CD4-positive, alpha-beta T cell treated with Interleukin-12 subunit alpha and Interleukin-12 subunit beta, for 1 hour (primary cell): Measurements from ENCODE around the gene CFD.
A peak's percentile ranks its signal among the peaks of the same experiment; 100 is the strongest.
"Not testable (repeated sequence)": the region's sequence is repeated elsewhere in the genome, so short reads cannot be mapped to it uniquely, and the experiment has no call there.

ENCODE experiments used
- DNase-seq: peaks from one replicate; pipeline ENCODE4 v3.0.0-alpha.2; 2020

CFD gene

GRCh38 chr19:890831-891230 lies 31.4 kb downstream of the CFD start:
- no peak for DNase-seq

DNA sequence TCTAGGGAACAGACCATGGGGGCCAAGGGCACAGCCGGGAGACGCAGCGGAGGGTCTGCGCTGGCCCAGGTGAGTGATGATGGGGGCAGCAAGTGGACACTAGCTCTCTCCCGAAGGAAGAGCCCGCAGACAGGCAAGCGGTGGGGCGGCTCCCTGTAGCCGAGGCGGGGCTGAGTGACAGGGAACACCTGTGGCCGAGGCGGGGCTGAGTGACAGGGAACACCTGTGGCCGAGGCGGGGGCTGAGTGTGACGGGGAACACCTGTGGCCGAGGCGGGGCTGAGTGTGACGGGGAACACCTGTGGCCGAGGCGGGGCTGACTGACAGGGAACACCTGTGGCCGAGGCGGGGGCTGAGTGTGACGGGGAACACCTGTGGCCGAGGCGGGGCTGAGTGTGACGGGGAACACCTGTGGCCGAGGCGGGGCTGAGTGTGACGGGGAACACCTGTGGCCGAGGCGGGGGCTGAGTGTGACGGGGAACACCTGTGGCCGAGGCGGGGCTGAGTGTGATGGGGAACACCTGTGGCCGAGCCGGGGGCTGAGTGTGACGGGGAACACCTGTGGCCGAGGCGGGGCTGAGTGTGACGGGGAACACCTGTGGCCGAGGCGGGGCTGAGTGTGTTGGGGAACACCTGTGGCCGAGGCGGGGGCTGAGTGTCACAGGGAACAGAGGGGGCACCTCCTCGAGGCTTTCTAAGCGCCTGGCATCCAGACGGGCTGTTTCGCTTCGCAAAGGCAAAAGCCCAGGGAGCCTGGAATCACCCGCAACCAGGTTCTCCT lies 32.1 kb downstream of the CFD start:
- DNase-seq: not testable (repeated sequence)

GRCh38 chr19:892243-892893 lies 32.9 kb downstream of the CFD start:
- DNase-seq: no peak

DNA sequence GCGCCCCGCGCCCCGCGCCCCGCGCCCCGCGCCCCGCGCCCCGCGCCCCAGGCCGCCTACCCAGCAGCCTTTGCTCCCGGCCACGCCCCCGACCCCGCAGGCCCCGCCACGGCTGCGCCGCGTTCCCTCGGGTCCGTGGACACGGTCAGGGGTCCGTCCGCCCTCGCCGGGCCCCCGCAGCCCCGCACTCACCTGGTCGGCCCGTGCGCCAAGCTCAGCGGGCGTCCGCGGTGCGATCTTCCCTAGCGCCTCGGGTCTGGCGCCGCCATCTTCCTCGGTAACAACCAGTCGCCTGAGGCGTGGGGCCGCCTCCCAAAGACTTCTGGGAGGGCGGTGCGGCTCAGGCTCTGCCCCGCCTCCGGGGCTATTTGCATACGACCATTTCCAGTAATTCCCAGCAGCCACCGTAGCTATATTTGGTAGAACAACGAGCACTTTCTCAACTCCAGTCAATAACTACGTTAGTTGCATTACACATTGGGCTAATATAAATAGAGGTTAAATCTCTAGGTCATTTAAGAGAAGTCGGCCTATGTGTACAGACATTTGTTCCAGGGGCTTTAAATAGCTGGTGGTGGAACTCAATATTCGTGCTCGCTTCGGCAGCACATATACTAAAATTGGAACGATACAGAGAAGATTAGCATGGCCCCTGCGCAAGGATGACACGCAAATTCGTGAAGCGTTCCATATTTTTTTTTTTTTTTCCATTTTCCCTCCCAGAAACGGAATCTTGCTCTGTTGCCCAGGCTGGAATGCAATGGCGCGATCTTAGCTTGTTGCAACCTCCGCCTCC lies 33.6 kb downstream of the CFD start, which contains the start of the genes MED16 and RNU6-9:
Gene MED16, minus strand, starts transcription at position 294 of the 796 bp plus-strand sequence. CDS start 2,056 bp downstream, outside the sequence.
Gene RNU6-9, plus strand, starts transcription at position 591 of the 796 bp plus-strand sequence.
- DNase-seq: peak; percentile 93

- DNase-seq: no peak
These were observed 37.0 kb downstream of the CFD start for GRCh38 chr19:896434-896833.

DNA sequence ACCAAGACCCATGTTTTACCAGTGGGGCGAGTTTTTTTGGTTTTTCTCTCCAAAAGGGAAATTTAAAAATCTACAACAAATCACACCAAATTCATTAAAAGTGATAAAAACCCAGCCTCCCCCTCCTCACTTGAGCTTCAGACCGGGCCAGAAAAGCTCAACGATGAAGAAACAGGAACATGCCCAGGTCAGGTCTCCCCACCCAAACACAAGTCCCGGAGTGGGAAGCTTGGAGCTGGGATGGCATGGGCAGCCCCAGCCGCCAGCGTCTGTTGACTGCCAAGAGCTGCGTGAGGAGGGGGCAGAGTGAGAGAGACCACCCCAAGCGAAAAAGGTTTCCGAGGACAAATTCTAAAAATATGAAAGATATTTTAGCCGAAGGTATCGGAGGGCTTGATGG lies 37.5 kb downstream of the CFD start:
- no peak for DNase-seq

- DNase-seq: no peak
These were observed 38.1 kb downstream of the CFD start for GRCh38 chr19:897442-898039.

GRCh38 chr19:898663-899062 lies 39.2 kb downstream of the CFD start:
- DNase-seq: no peak

DNA sequence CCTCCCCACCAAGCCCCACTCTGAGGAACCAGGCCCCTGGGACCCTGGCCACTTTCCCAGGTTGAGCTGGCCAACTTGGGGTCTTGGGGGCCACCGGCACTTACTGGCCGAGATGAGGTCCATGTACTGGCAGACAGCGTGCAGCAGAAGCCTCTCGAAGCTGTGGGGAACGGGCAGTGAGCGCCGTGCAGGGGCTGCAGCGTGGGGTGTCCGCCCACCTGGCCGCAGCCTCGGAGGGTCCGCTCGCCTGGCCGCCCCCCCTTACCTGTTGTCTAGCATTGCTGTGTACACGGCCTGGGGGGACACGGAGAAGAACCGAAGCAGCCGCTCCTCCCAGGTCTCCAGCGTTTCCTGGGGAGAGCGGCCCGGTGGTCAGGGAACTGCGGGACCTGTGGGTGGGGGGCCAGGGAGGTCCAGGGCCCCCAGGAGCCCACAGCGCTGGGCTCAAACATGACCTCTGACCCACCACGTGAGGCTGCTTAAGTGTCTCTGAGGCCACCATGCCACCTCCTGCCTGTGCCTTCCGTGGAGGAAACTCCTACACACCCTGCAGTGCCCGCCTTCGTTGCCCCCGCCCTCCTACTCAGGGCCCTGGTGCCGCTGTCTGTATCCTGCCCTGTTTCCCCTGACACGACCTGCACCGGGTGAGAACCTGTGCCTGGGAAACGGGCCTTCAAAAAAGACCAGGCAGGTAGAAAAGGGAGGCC lies 40.0 kb downstream of the CFD start:
- no peak for DNase-seq

- DNase-seq: no peak
These were observed 40.5 kb downstream of the CFD start for GRCh38 chr19:900043-900301.

- DNase-seq: peak; percentile 62
These were observed 41.0 kb downstream of the CFD start for GRCh38 chr19:900302-901111.

- no peak for DNase-seq
These were observed 42.0 kb downstream of the CFD start for GRCh38 chr19:901216-902092.

- no peak for DNase-seq
These were observed 42.6 kb downstream of the CFD start for GRCh38 chr19:902093-902370.

DNA sequence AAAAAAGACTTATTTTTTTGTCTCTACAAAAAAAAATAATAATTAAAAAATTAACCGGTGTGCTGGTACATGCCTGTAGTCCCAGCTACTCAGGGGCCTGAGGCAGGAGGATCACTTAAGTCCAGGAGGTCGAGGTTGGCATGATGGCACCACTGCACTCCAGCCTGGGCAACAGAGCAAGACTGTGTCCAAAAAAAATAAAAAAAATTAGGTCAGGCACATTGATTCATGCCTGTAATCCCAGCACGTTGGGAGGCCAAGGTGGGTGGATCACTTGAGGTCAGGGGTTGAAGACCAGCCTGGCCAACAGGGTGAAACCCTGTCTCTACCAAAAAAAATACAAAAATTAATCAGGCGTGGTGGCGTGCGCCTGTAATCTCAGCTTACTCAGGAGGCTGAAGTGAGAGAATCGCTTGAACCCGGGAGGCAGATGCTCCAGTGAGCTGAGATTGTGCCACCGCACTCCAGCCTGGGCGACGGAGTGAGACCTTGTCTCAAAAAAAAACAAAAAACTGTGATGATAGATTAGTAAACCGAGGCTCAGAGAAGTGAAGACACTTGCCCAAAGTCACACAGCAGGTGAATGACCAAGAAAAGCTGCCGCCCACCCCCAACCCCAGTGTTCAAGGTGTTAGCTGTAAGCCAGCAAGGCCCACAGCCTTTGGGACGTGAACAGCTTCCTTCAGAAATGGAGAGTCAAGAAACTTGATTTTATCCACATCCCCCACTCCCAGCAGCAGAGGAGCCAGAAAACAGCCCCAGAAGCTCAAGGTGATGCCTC lies 43.2 kb downstream of the CFD start:
- DNase-seq: no peak

GRCh38 chr19:903266-903797 lies 43.9 kb downstream of the CFD start:
- DNase-seq: no peak

- no peak for DNase-seq
These were observed 45.1 kb downstream of the CFD start for GRCh38 chr19:904545-904944.

GRCh38 chr19:906480-906879 lies 47.0 kb downstream of the CFD start:
- peak; percentile 61 for DNase-seq

GRCh38 chr19:907183-907853 lies 47.9 kb downstream of the CFD start:
- no peak for DNase-seq
